Fibroblast of lung (primary cell): ENCODE measurements around the gene GLCCI1.

Experiments
- EZH2 ChIP-seq: IDR thresholded peaks from 2 replicates; pipeline ENCODE4 v1.5.1; 2012; ENCODE audit warnings: low read length, control low read depth, mild to moderate bottlenecking; ENCODE audit errors: missing control alignments
- TF ChIP-seq, protein P1 (sequence below), 2 donors: IDR thresholded peaks in 1 of 2; conservative IDR thresholded peaks in 1 of 2; 1 replicate in 1 of 2; 2 replicates in 1 of 2; pipeline ENCODE4 v1.5.1; 2011 to 2012; ENCODE audit warnings: low read length in 2 of 2, control low read depth in 1 of 2, inconsistent platforms in 1 of 2, low read depth in 1 of 2, mild to moderate bottlenecking in 1 of 2

DNA sequence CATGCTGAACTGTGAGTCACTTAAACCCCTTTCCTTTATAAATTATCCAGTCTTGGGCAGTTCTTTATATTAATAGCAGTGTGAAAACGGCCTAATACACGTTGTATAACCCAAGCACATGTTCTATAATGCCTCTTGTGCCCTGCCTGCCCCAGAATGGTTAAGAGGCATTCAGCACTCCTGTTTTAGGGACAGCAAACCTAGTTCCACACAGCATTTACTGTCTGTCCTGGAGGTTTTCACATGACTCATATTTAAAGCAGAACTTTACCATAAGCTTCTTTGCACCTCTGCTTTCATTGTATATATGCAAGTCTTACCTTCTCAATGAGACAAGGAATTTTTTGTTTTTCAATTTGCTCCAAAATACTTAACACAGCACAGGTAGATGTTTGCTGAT, 148.6 kb downstream of the GLCCI1 start:
- TF ChIP-seq, protein P1, sequence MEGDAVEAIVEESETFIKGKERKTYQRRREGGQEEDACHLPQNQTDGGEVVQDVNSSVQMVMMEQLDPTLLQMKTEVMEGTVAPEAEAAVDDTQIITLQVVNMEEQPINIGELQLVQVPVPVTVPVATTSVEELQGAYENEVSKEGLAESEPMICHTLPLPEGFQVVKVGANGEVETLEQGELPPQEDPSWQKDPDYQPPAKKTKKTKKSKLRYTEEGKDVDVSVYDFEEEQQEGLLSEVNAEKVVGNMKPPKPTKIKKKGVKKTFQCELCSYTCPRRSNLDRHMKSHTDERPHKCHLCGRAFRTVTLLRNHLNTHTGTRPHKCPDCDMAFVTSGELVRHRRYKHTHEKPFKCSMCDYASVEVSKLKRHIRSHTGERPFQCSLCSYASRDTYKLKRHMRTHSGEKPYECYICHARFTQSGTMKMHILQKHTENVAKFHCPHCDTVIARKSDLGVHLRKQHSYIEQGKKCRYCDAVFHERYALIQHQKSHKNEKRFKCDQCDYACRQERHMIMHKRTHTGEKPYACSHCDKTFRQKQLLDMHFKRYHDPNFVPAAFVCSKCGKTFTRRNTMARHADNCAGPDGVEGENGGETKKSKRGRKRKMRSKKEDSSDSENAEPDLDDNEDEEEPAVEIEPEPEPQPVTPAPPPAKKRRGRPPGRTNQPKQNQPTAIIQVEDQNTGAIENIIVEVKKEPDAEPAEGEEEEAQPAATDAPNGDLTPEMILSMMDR (conservative IDR thresholded peaks at IDR 0.05 in 1 of 2, IDR thresholded peaks at IDR 0.05 in 1 of 2; ENCODE audit: low read depth in 1 of 2, low read length in 2 of 2) = no peak
- no peak for TF ChIP-seq EZH2
